Pancreas (tissue), 10 donors: ENCODE data around the gene ACOXL. TPM values are rescaled to one million over a fixed set of nuclear protein-coding genes. Genes with fewer than 3 reads are reported as not detected.

Source experiments
- ATAC-seq, 4 donors: fragments of 200-7000 bp; cut with Tn5 transposase; one replicate each; pipeline versions ENCODE4 v1.8.0 to v1.9.1; 2020; ENCODE audit warnings: mild to moderate bottlenecking in 4 of 4, moderate library complexity in 4 of 4
- DNase-seq, 6 donors: peaks; one replicate each; pipeline ENCODE4 v3.0.0-alpha.2; 2020
- FAIRE-seq: peaks from 2 replicates; lab custom pipeline; 2012; peaks lifted over from hg19 to GRCh38; lab: Jason Lieb, UNC
- H3K27ac ChIP-seq, 4 donors: fragments of 200-600 bp; sonication (generic); 1 replicate in 3 of 4; 2 replicates in 1 of 4; pipeline versions ENCODE4 v1.5.0 to v1.8.0; 2020
- H3K27me3 ChIP-seq, 4 donors: fragments of 200-600 bp; one replicate each; pipeline ENCODE4 v1.8.0; 2021
- H3K36me3 ChIP-seq, 3 donors: fragments of 200-600 bp; sonication (generic) in 1 of 3; one replicate each; pipeline versions ENCODE4 v1.5.0 to v1.8.0; 2020 to 2021
- H3K4me1 ChIP-seq, 3 donors: fragments of 200-600 bp; one replicate each; pipeline ENCODE4 v1.8.0; 2021
- H3K4me3 ChIP-seq, 4 donors: fragments of 200-600 bp; sonication (generic) in 2 of 4; one replicate each; pipeline versions ENCODE4 v1.5.0 to v1.8.0; 2020 to 2021
- H3K9me3 ChIP-seq, 4 donors: fragments of 200-600 bp; one replicate each; pipeline ENCODE4 v1.8.0; 2021
- CTCF ChIP-seq, 4 donors: fragments of 200-600 bp; sonication (generic) in 3 of 4; IDR thresholded peaks; one replicate each; pipeline versions ENCODE4 v1.5.0 to v1.8.0; 2021; ENCODE audit warnings: antibody characterized with exemption in 4 of 4
- WGBS, 2 donors: extraction: QIAGEN DNeasy Blood & Tissue Kit; methylation state at CpG; one replicate each; pipeline ENCODE4 v1.1.7; 2013; 5-methylcytosine and 5-hydroxymethylcytosine counted together
- intact Hi-C, 3 donors: fragments of 100-400 bp; cut with DNase I; formaldehyde crosslinking; loops; one replicate each; pipeline versions ENCODE4 v1.11.1 to v1.14.2; 2022
- polyA plus RNA-seq, 2 donors: library from polyadenylated mRNA; stranded (reverse); fragments of 200-250 nt; gene quantifications; one replicate each; pipeline ENCODE4 v1.2.3, GENCODE V29; 2013
- total RNA-seq, 6 donors: library from RNA; stranded (reverse); fragmentation: NEBNext Ultra II Directional in 4 of 6; extraction: Animal tissue kit (Norgen Biotek cat#: 25700) in 4 of 6; gene quantifications; one replicate each; pipeline versions ENCODE4 v1.2.1 to v1.2.4, GENCODE V29; 2021 to 2023
- donor health status: healthy with polysubstance abuse.
- donor health status: DM: no; HTN: no; CAD: no; lungs with moderate emphysema.
- donor health status: DM: no; HTN: no; CAD: no.
- donor health status: control.
- donor health status: control.
- donor health status: Bipolar disorder and iron deficiency.
- donor health status: DM: yes; HTN: yes; CAD: no.
- donor health status: DM: no; HTN: no; CAD: no.
- donor health status: DM: no; HTN: no; CAD: no.
- donor health status: DM: yes; HTN: yes; CAD: no.

Gene ACOXL
- total and polyA plus RNA-seq, 8 donors = 0.06 to 0.75 (median 0.21) TPM; not detected in 2

- H3K27ac ChIP-seq = no peak overlapping the region
- H3K4me1 ChIP-seq = no peaks in the 10 kb centered on the region
- FAIRE-seq = no peak
- TF ChIP-seq CTCF (IDR thresholded peaks at IDR 0.05) = no peak
- no peaks in the 10 kb centered on the region for H3K9me3 ChIP-seq
- no peak overlapping the region for H3K4me3 ChIP-seq
- intact Hi-C loops = no loop called here
- no peaks in the 10 kb centered on the region for H3K36me3 ChIP-seq
- no peak for ATAC-seq
- 79 to 87% methylated on average over 12 of the region's 12 CpGs for WGBS, 2 donors
- no peak for DNase-seq
- H3K27me3 ChIP-seq = no peaks in the 10 kb centered on the region
Observed at GRCh38 chr2:110978756-110979470, 246.5 kb downstream of the ACOXL start.

- TF ChIP-seq CTCF (IDR thresholded peaks at IDR 0.05) = no peak
- no peak overlapping the region for H3K4me3 ChIP-seq
- H3K4me1 ChIP-seq = no peaks in the 10 kb centered on the region
- H3K27me3 ChIP-seq = no peaks in the 10 kb centered on the region
- 82 to 89% methylated on average over 10 of the region's 10 CpGs for WGBS, 2 donors
- intact Hi-C loops = no loop called here
- FAIRE-seq (no peak), DNase-seq (no peak), ATAC-seq (no peak)
- H3K9me3 ChIP-seq = no peaks in the 10 kb centered on the region
- H3K36me3 ChIP-seq = no peaks in the 10 kb centered on the region
- H3K27ac ChIP-seq = no peak overlapping the region
Observed at GRCh38 chr2:110979471-110980338, 247.3 kb downstream of the ACOXL start.

- H3K9me3 ChIP-seq = no peaks in the 10 kb centered on the region
- H3K4me3 ChIP-seq = no peak overlapping the region
- FAIRE-seq = no peak
- no peak for ATAC-seq
- no peak overlapping the region for H3K27ac ChIP-seq
- no peaks in the 10 kb centered on the region for H3K27me3 ChIP-seq
- no peaks in the 10 kb centered on the region for H3K36me3 ChIP-seq
- 82 to 85% methylated on average over 14 of the region's 14 CpGs for WGBS, 2 donors
- intact Hi-C loops = no loop called here
- H3K4me1 ChIP-seq = no peaks in the 10 kb centered on the region
- TF ChIP-seq CTCF (IDR thresholded peaks at IDR 0.05) = no peak
- no peak for DNase-seq
Observed at GRCh38 chr2:110980339-110981062, 248.1 kb downstream of the ACOXL start.

- no peaks in the 10 kb centered on the region for H3K4me1 ChIP-seq
- TF ChIP-seq CTCF (IDR thresholded peaks at IDR 0.05) = no peak
- ATAC-seq (no peak), FAIRE-seq (no peak), DNase-seq (no peak)
- H3K4me3 ChIP-seq = no peak overlapping the region
- H3K36me3 ChIP-seq = no peaks in the 10 kb centered on the region
- no peaks in the 10 kb centered on the region for H3K9me3 ChIP-seq
- intact Hi-C loops = no loop called here
- H3K27ac ChIP-seq = no peak overlapping the region
- H3K27me3 ChIP-seq = no peaks in the 10 kb centered on the region
Observed at GRCh38 chr2:110983133-110983532, 250.8 kb downstream of the ACOXL start.
